Liver (tissue), 9 donors: ENCODE data around the gene BLTP3A. TPM values are rescaled to one million over a fixed set of nuclear protein-coding genes. Genes with fewer than 3 reads are reported as not detected.

Experiments used
- DNase-seq: peaks from one replicate; pipeline ENCODE4 v3.0.0-alpha.2; 2017; ENCODE audit warnings: low spot score
- H3K27ac ChIP-seq, 2 donors: one replicate each; pipeline ENCODE4 v1.7.0; 2013; ENCODE audit warnings: inconsistent platforms in 2 of 2, low read length in 2 of 2, control low read depth in 1 of 2, low read depth in 1 of 2, mild to moderate bottlenecking in 1 of 2
- H3K27me3 ChIP-seq, 4 donors: one replicate each; pipeline versions ENCODE4 v1.6.1 to v1.7.0; 2013; ENCODE audit warnings: low read length in 3 of 4, inconsistent platforms in 1 of 4, mild to moderate bottlenecking in 1 of 4, moderate library complexity in 1 of 4; ENCODE audit not compliant: control insufficient read depth in 4 of 4, insufficient read depth in 4 of 4
- H3K36me3 ChIP-seq, 4 donors: one replicate each; pipeline versions ENCODE4 v1.6.1 to v1.7.0; 2013; ENCODE audit warnings: low read length in 3 of 4, mild to moderate bottlenecking in 3 of 4, low read depth in 1 of 4, moderate library complexity in 1 of 4; ENCODE audit not compliant: control insufficient read depth in 4 of 4, insufficient read depth in 3 of 4
- H3K4me1 ChIP-seq, 4 donors: one replicate each; pipeline versions ENCODE4 v1.6.1 to v1.7.0; 2013; ENCODE audit warnings: low read length in 3 of 4, mild to moderate bottlenecking in 3 of 4, moderate library complexity in 1 of 4; ENCODE audit not compliant: control insufficient read depth in 4 of 4, insufficient read depth in 4 of 4
- H3K4me3 ChIP-seq, 3 donors: one replicate each; pipeline versions ENCODE4 v1.6.1 to v1.7.0; 2013; ENCODE audit warnings: low read length in 3 of 3, control low read depth in 1 of 3, low read depth in 1 of 3, mild to moderate bottlenecking in 1 of 3
- H3K9ac ChIP-seq, 2 donors: one replicate each; pipeline ENCODE4 v1.7.0; 2013; ENCODE audit warnings: low read length in 2 of 2, mild to moderate bottlenecking in 2 of 2, moderate library complexity in 2 of 2, control low read depth in 1 of 2, low read depth in 1 of 2
- H3K9me3 ChIP-seq, 4 donors: one replicate each; pipeline versions ENCODE4 v1.6.1 to v1.7.0; 2013; ENCODE audit warnings: low read length in 3 of 4; ENCODE audit not compliant: control insufficient read depth in 4 of 4
- EGR1 ChIP-seq, 2 donors: IDR thresholded peaks; 2 replicates each; pipeline ENCODE4 v1.6.1; 2016 to 2018; ENCODE audit warnings: antibody characterized with exemption in 2 of 2, low read depth in 2 of 2
- FOXA1 ChIP-seq: IDR thresholded peaks from 2 replicates; pipeline ENCODE4 v1.6.1; 2016; ENCODE audit warnings: antibody characterized with exemption
- FOXA2 ChIP-seq: IDR thresholded peaks from 2 replicates; pipeline ENCODE4 v1.6.1; 2016; ENCODE audit warnings: antibody characterized with exemption
- GABPA ChIP-seq, 2 donors: IDR thresholded peaks in 1 of 2; conservative IDR thresholded peaks in 1 of 2; 2 replicates each; pipeline ENCODE4 v1.6.1; 2016; ENCODE audit warnings: antibody characterized with exemption in 2 of 2, mild to moderate bottlenecking in 1 of 2, moderate library complexity in 1 of 2
- HNF4A ChIP-seq, 2 donors: conservative IDR thresholded peaks; 2 replicates each; pipeline ENCODE4 v1.6.1; 2016; ENCODE audit warnings: antibody characterized with exemption in 2 of 2, mild to moderate bottlenecking in 2 of 2
- HNF4G ChIP-seq: IDR thresholded peaks from 2 replicates; pipeline ENCODE4 v1.6.1; 2016; ENCODE audit warnings: antibody characterized with exemption
- JUND ChIP-seq, 2 donors: IDR thresholded peaks; 2 replicates each; pipeline ENCODE4 v1.6.1; 2016; ENCODE audit warnings: antibody characterized with exemption in 2 of 2
- NR2F2 ChIP-seq: IDR thresholded peaks from 2 replicates; pipeline ENCODE4 v1.6.1; 2016; ENCODE audit warnings: antibody characterized with exemption
- RAD21 ChIP-seq, 2 donors: IDR thresholded peaks; 2 replicates each; pipeline ENCODE4 v1.6.1; 2016; ENCODE audit warnings: antibody characterized with exemption in 2 of 2, mild to moderate bottlenecking in 2 of 2
- RXRA ChIP-seq, 2 donors: IDR thresholded peaks; 2 replicates each; pipeline ENCODE4 v1.6.1; 2017 to 2018; ENCODE audit warnings: antibody characterized with exemption in 2 of 2, mild to moderate bottlenecking in 1 of 2
- SP1 ChIP-seq: IDR thresholded peaks from 2 replicates; pipeline ENCODE4 v1.6.1; 2018; ENCODE audit warnings: antibody characterized with exemption, mild to moderate bottlenecking
- TAF1 ChIP-seq: conservative IDR thresholded peaks from 2 replicates; pipeline ENCODE4 v1.6.1; 2016; ENCODE audit warnings: antibody characterized with exemption, mild to moderate bottlenecking
- YY1 ChIP-seq: IDR thresholded peaks from 2 replicates; pipeline ENCODE4 v1.6.1; 2016; ENCODE audit warnings: antibody characterized with exemption, mild to moderate bottlenecking
- WGBS: extraction: QIAGEN DNeasy Blood & Tissue Kit; methylation state at CpG from one replicate; pipeline ENCODE4 v1.1.7; 2013; 5-methylcytosine and 5-hydroxymethylcytosine counted together
- polyA plus RNA-seq, 2 donors: library from polyadenylated mRNA; stranded (reverse) in 1 of 2; unstranded in 1 of 2; fragments of 200-250 nt in 1 of 2; fragments of >200 nt in 1 of 2; fragmentation: Nextera tagmentation in 1 of 2; extraction: Ambion mirVana in 1 of 2; gene quantifications; one replicate each; pipeline versions ENCODE4 v1.2.1 to v1.2.3, GENCODE V29; 2013 to 2015
- total RNA-seq, 2 donors: library from RNA; depleted of rRNA; stranded (reverse); fragments of >200 nt; gene quantifications; one replicate each; pipeline ENCODE4 v1.2.3, GENCODE V29; 2014
- TF ChIP-seq, protein P1 (sequence below): IDR thresholded peaks from 2 replicates; pipeline ENCODE4 v1.6.1; 2016; ENCODE audit warnings: antibody characterized with exemption
- TF ChIP-seq, protein P2 (sequence below): fragments of 150-350 bp; IDR thresholded peaks from 2 replicates; pipeline ENCODE4 v1.5.1; 2017; ENCODE audit warnings: improper control_type of control experiment, low read depth, low read length; ENCODE audit not compliant: missing input control
- TF ChIP-seq, protein P3 (sequence below): IDR thresholded peaks from 2 replicates; pipeline ENCODE4 v1.6.1; 2016; ENCODE audit warnings: antibody characterized with exemption
- TF ChIP-seq, protein P4 (sequence below): IDR thresholded peaks from 2 replicates; pipeline ENCODE4 v1.6.1; 2016; ENCODE audit warnings: antibody characterized with exemption, mild to moderate bottlenecking
- TF ChIP-seq, protein P5 (sequence below): IDR thresholded peaks from 2 replicates; pipeline ENCODE4 v1.6.1; 2016; ENCODE audit warnings: antibody characterized with exemption
- donor health status: healthy.
- donor health status: healthy.
- donor health status: healthy.
- donor health status: healthy.
- donor health status: healthy.

Gene BLTP3A
- total and polyA plus RNA-seq, 4 donors, result 2.5 to 14.6 (median 7.0) TPM

DNA sequence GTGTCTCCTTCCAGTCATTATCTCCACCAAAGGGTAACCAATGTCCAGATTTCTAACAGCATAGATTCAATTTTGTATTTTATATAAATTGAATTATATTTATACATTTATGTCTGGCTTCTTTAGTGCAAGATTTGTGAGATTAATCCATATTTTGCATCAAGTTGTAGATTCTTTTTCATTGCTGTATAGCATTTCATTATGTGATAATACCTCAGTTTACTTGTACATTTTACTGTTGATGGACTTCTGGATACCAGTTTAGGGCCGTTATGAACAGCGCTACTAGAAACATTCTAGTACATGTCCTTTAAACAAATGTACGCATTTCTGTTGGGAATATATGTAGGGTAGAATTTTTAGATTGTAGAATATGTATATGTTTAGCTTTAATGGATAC is 6.2 kb downstream of the BLTP3A start:
- WGBS, result 97% methylated on average over 3 of the region's 3 CpGs
- no peaks in the 10 kb centered on the region for H3K9me3 ChIP-seq
- no peak for DNase-seq
- H3K4me3 ChIP-seq, result no peak overlapping the region
- no peaks in the 10 kb centered on the region for H3K27me3 ChIP-seq
- no peak overlapping the region for H3K27ac ChIP-seq
- H3K4me1 ChIP-seq, result peaks cover 3 to 11% (median 6%) of the 10 kb centered on the region in 4 donors
- H3K36me3 ChIP-seq, result no peaks in the 10 kb centered on the region
- H3K9ac ChIP-seq, result no peak overlapping the region
- TF ChIP-seq NR2F2 (no peak), RXRA (IDR thresholded peaks at IDR 0.05) (no peak), EGR1 (IDR thresholded peaks at IDR 0.05; ENCODE audit: low read depth in 2 of 2) (no peak)
- TF ChIP-seq, protein P1, sequence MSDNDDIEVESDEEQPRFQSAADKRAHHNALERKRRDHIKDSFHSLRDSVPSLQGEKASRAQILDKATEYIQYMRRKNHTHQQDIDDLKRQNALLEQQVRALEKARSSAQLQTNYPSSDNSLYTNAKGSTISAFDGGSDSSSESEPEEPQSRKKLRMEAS, result no peak
- TF ChIP-seq, protein P2, sequence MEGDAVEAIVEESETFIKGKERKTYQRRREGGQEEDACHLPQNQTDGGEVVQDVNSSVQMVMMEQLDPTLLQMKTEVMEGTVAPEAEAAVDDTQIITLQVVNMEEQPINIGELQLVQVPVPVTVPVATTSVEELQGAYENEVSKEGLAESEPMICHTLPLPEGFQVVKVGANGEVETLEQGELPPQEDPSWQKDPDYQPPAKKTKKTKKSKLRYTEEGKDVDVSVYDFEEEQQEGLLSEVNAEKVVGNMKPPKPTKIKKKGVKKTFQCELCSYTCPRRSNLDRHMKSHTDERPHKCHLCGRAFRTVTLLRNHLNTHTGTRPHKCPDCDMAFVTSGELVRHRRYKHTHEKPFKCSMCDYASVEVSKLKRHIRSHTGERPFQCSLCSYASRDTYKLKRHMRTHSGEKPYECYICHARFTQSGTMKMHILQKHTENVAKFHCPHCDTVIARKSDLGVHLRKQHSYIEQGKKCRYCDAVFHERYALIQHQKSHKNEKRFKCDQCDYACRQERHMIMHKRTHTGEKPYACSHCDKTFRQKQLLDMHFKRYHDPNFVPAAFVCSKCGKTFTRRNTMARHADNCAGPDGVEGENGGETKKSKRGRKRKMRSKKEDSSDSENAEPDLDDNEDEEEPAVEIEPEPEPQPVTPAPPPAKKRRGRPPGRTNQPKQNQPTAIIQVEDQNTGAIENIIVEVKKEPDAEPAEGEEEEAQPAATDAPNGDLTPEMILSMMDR, result no peak

DNA sequence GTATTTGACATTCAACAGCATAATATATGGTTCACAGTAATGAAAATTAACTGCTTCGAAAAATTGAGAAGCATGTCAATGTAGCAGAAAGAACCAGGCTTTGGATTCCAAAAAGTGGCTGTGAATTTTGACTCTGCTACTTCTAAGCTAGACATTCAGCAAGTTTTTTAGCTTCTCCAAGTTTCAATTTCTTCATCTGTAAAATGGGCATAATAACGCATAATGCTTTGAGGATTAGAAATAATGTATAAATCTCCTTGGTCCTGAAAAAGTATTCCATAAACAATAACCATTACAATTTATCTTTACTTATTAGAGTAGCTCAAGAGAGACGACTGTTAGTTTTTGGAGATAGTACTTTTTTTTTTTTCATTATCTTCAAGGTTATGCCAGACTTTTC is 7.7 kb downstream of the BLTP3A start:
- TF ChIP-seq, protein P3, sequence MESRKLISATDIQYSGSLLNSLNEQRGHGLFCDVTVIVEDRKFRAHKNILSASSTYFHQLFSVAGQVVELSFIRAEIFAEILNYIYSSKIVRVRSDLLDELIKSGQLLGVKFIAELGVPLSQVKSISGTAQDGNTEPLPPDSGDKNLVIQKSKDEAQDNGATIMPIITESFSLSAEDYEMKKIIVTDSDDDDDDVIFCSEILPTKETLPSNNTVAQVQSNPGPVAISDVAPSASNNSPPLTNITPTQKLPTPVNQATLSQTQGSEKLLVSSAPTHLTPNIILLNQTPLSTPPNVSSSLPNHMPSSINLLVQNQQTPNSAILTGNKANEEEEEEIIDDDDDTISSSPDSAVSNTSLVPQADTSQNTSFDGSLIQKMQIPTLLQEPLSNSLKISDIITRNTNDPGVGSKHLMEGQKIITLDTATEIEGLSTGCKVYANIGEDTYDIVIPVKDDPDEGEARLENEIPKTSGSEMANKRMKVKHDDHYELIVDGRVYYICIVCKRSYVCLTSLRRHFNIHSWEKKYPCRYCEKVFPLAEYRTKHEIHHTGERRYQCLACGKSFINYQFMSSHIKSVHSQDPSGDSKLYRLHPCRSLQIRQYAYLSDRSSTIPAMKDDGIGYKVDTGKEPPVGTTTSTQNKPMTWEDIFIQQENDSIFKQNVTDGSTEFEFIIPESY, result no peak
- no peak for TF ChIP-seq FOXA2
- no peak for TF ChIP-seq NR2F2
- no peak for TF ChIP-seq FOXA1
- TF ChIP-seq, protein P4, sequence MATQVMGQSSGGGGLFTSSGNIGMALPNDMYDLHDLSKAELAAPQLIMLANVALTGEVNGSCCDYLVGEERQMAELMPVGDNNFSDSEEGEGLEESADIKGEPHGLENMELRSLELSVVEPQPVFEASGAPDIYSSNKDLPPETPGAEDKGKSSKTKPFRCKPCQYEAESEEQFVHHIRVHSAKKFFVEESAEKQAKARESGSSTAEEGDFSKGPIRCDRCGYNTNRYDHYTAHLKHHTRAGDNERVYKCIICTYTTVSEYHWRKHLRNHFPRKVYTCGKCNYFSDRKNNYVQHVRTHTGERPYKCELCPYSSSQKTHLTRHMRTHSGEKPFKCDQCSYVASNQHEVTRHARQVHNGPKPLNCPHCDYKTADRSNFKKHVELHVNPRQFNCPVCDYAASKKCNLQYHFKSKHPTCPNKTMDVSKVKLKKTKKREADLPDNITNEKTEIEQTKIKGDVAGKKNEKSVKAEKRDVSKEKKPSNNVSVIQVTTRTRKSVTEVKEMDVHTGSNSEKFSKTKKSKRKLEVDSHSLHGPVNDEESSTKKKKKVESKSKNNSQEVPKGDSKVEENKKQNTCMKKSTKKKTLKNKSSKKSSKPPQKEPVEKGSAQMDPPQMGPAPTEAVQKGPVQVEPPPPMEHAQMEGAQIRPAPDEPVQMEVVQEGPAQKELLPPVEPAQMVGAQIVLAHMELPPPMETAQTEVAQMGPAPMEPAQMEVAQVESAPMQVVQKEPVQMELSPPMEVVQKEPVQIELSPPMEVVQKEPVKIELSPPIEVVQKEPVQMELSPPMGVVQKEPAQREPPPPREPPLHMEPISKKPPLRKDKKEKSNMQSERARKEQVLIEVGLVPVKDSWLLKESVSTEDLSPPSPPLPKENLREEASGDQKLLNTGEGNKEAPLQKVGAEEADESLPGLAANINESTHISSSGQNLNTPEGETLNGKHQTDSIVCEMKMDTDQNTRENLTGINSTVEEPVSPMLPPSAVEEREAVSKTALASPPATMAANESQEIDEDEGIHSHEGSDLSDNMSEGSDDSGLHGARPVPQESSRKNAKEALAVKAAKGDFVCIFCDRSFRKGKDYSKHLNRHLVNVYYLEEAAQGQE, result no peak
- TF ChIP-seq, protein P5, sequence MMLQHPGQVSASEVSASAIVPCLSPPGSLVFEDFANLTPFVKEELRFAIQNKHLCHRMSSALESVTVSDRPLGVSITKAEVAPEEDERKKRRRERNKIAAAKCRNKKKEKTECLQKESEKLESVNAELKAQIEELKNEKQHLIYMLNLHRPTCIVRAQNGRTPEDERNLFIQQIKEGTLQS, result no peak
- TF ChIP-seq, protein P1, result no peak
- no peak for TF ChIP-seq TAF1
- TF ChIP-seq SP1, result no peak
- TF ChIP-seq RAD21 (IDR thresholded peaks at IDR 0.05), result no peak
- TF ChIP-seq HNF4A (conservative IDR thresholded peaks at IDR 0.05), result no peak
- no peak for TF ChIP-seq GABPA (IDR thresholded peaks at IDR 0.05 in 1 of 2, conservative IDR thresholded peaks at IDR 0.05 in 1 of 2)
- no peak for TF ChIP-seq HNF4G
- no peak for TF ChIP-seq YY1
- TF ChIP-seq JUND (IDR thresholded peaks at IDR 0.05), result no peak
- TF ChIP-seq, protein P2, result no peak
- TF ChIP-seq RXRA (IDR thresholded peaks at IDR 0.05), result no peak
- no peak for TF ChIP-seq EGR1 (IDR thresholded peaks at IDR 0.05; ENCODE audit: low read depth in 2 of 2)
- WGBS, result 92% methylated on average over 3 of the region's 3 CpGs
- H3K36me3 ChIP-seq, result peaks cover 0 to 2% (median 0%) of the 10 kb centered on the region in 4 donors
- H3K27ac ChIP-seq, result no peak overlapping the region
- no peak for DNase-seq
- no peak overlapping the region for H3K4me3 ChIP-seq
- H3K4me1 ChIP-seq, result peaks cover 0 to 5% (median under 1%) of the 10 kb centered on the region in 4 donors
- H3K27me3 ChIP-seq, result no peaks in the 10 kb centered on the region
- no peak overlapping the region for H3K9ac ChIP-seq
- no peaks in the 10 kb centered on the region for H3K9me3 ChIP-seq
